GM20000 (cell line): Measurements from ENCODE around the gene MIEF2.

Experiments used
- DNase-seq: peaks from one replicate; pipeline ENCODE4 v3.0.0; 2012; ENCODE audit warnings: low spot score
- CTCF ChIP-seq: IDR thresholded peaks from 2 replicates; pipeline ENCODE4 v1.5.1; 2012; ENCODE audit warnings: mild to moderate bottlenecking, control low read depth; ENCODE audit errors: extremely low read depth, missing control alignments

The MIEF2 gene

GRCh38 chr17:18309202-18309601, 48.7 kb downstream of the MIEF2 start:
- DNase-seq: no peak
- TF ChIP-seq CTCF: no peak

- no peak for DNase-seq
Observed at GRCh38 chr17:18314059-18314730, 53.7 kb downstream of the MIEF2 start.

GRCh38 chr17:18314731-18315561, 54.5 kb downstream of the MIEF2 start, which contains the start of the genes SMCR8 and TOP3A:
Gene SMCR8, plus strand, starts transcription at chr17:18315293. Its CDS starts 497 bp downstream, at chr17:18315790.
Gene TOP3A, minus strand, starts transcription at chr17:18314994. Its CDS starts 216 bp downstream, at chr17:18314778.
- no peak for TF ChIP-seq CTCF
- DNase-seq: peak; percentile 91

More at GRCh38 chr17:18314059-18314730, 53.7 kb downstream of the MIEF2 start:
- TF ChIP-seq CTCF: no peak

- no peak for DNase-seq
Observed at GRCh38 chr17:18315562-18315922, 55.1 kb downstream of the MIEF2 start.

GRCh38 chr17:18315961-18316360, 55.5 kb downstream of the MIEF2 start:
- no peak for DNase-seq
- no peak for TF ChIP-seq CTCF

More at GRCh38 chr17:18315562-18315922, 55.1 kb downstream of the MIEF2 start:
- TF ChIP-seq CTCF: no peak
